ENCODE data around the gene PVRIG.

PVRIG gene

GRCh38 chr7:100204454-100204853 lies 15.3 kb upstream of the PVRIG start:
- H4K91ac ChIP-seq (ENCODE audit: low read length) = no peak overlapping the region
- H2AK5ac ChIP-seq (ENCODE audit: low read length, severe bottlenecking) = no peak overlapping the region
- no peak overlapping the region for H2BK120ac ChIP-seq (ENCODE audit: low read depth, low read length)
- H4K8ac ChIP-seq (ENCODE audit: low read length) = no peak overlapping the region
- no peak overlapping the region for H2BK12ac ChIP-seq (ENCODE audit: low read length in 2 of 2)
- 89% methylated on average over 9 of the region's 9 CpGs for WGBS
- no peak overlapping the region for H2AFZ ChIP-seq (ENCODE audit: low read depth, low read length)
- no peak overlapping the region for H3K23ac ChIP-seq (ENCODE audit: low read length in 2 of 2)
- no peak overlapping the region for H3K27ac ChIP-seq (ENCODE audit: low read length, poor library complexity, severe bottlenecking)
- no peaks in the 10 kb centered on the region for H3K36me3 ChIP-seq (ENCODE audit: control insufficient read depth in 1 of 2, insufficient read depth in 2 of 2, low read depth in 1 of 2, low read length in 2 of 2)
- peaks cover 1% of the 10 kb centered on the region for H3K4me1 ChIP-seq (ENCODE audit: control insufficient read depth, insufficient read depth, low read depth, low read length)
- peaks cover 6 to 57% of the 10 kb centered on the region in 2 experiments for H3K27me3 ChIP-seq (ENCODE audit: control insufficient read depth in 1 of 2, insufficient read depth in 1 of 2, low read length in 2 of 2)
- DNase-seq = no peak
- no peak overlapping the region for H3K14ac ChIP-seq (ENCODE audit: low read length in 2 of 2)
- no peak overlapping the region for H3K9ac ChIP-seq (ENCODE audit: low read length)
- no peak overlapping the region for H3K4ac ChIP-seq (ENCODE audit: low read depth in 1 of 2, low read length in 2 of 2)
- H3K4me2 ChIP-seq (ENCODE audit: low read length, poor library complexity, severe bottlenecking) = no peak overlapping the region
- H3K4me3 ChIP-seq (ENCODE audit: insufficient read depth in 1 of 2, low read depth in 1 of 2, low read length in 2 of 2) = no peak overlapping the region
- H3K79me1 ChIP-seq (replicated peaks; ENCODE audit: low read length, poor library complexity, severe bottlenecking) = no peaks in the 10 kb centered on the region
- H2BK5ac ChIP-seq (ENCODE audit: low read depth, low read length, poor library complexity, severe bottlenecking) = no peak overlapping the region
- H2BK15ac ChIP-seq (ENCODE audit: low read depth, poor library complexity, severe bottlenecking) = no peak overlapping the region
- no peak overlapping the region for H3K18ac ChIP-seq (ENCODE audit: low read depth in 1 of 2, low read length in 2 of 2)
- no peaks in the 10 kb centered on the region for H3K9me3 ChIP-seq (ENCODE audit: control insufficient read depth, low read length)

GRCh38 chr7:100208911-100209408 lies 10.8 kb upstream of the PVRIG start:
- Histone ChIP-seq H3K23ac (ENCODE audit: low read length in 2 of 2) (no peak overlapping the region), H2AK5ac (ENCODE audit: low read length, severe bottlenecking) (no peak overlapping the region), H3K4me2 (ENCODE audit: low read length, poor library complexity, severe bottlenecking) (no peak overlapping the region), H3K36me3 (ENCODE audit: control insufficient read depth in 1 of 2, insufficient read depth in 2 of 2, low read depth in 1 of 2, low read length in 2 of 2) (no peaks in the 10 kb centered on the region), H2BK120ac (ENCODE audit: low read depth, low read length) (no peak overlapping the region), H3K27ac (ENCODE audit: low read length, poor library complexity, severe bottlenecking) (no peak overlapping the region), H3K9ac (ENCODE audit: low read length) (no peak overlapping the region), H2BK15ac (ENCODE audit: low read depth, poor library complexity, severe bottlenecking) (no peak overlapping the region), H3K4me1 (ENCODE audit: control insufficient read depth, insufficient read depth, low read depth, low read length) (no peaks in the 10 kb centered on the region), H3K14ac (ENCODE audit: low read length in 2 of 2) (no peak overlapping the region), H3K4me3 (ENCODE audit: insufficient read depth in 1 of 2, low read depth in 1 of 2, low read length in 2 of 2) (no peak overlapping the region), H3K9me3 (ENCODE audit: control insufficient read depth, low read length) (no peaks in the 10 kb centered on the region), H3K79me1 (replicated peaks; ENCODE audit: low read length, poor library complexity, severe bottlenecking) (no peaks in the 10 kb centered on the region), H2BK5ac (ENCODE audit: low read depth, low read length, poor library complexity, severe bottlenecking) (no peak overlapping the region), H4K91ac (ENCODE audit: low read length) (no peak overlapping the region), H4K8ac (ENCODE audit: low read length) (no peak overlapping the region), H2AFZ (ENCODE audit: low read depth, low read length) (no peak overlapping the region), H3K4ac (ENCODE audit: low read depth in 1 of 2, low read length in 2 of 2) (no peak overlapping the region), H3K18ac (ENCODE audit: low read depth in 1 of 2, low read length in 2 of 2) (no peak overlapping the region), H3K27me3 (ENCODE audit: control insufficient read depth in 1 of 2, insufficient read depth in 1 of 2, low read length in 2 of 2) (peaks cover 4 to 64% of the 10 kb centered on the region in 2 experiments), H2BK12ac (ENCODE audit: low read length in 2 of 2) (no peak overlapping the region)
- 77% methylated on average over 6 of the region's 6 CpGs for WGBS
- no peak for DNase-seq

GRCh38 chr7:100209493-100209892 lies 10.3 kb upstream of the PVRIG start:
- no peak overlapping the region for H2BK12ac ChIP-seq (ENCODE audit: low read length in 2 of 2)
- no peaks in the 10 kb centered on the region for H3K79me1 ChIP-seq (replicated peaks; ENCODE audit: low read length, poor library complexity, severe bottlenecking)
- no peaks in the 10 kb centered on the region for H3K9me3 ChIP-seq (ENCODE audit: control insufficient read depth, low read length)
- H3K18ac ChIP-seq (ENCODE audit: low read depth in 1 of 2, low read length in 2 of 2) = no peak overlapping the region
- H2AFZ ChIP-seq (ENCODE audit: low read depth, low read length) = no peak overlapping the region
- WGBS = 78% methylated on average over 6 of the region's 6 CpGs
- H2BK5ac ChIP-seq (ENCODE audit: low read depth, low read length, poor library complexity, severe bottlenecking) = no peak overlapping the region
- H3K14ac ChIP-seq (ENCODE audit: low read length in 2 of 2) = no peak overlapping the region
- H3K4ac ChIP-seq (ENCODE audit: low read depth in 1 of 2, low read length in 2 of 2) = no peak overlapping the region
- no peak overlapping the region for H3K4me3 ChIP-seq (ENCODE audit: insufficient read depth in 1 of 2, low read depth in 1 of 2, low read length in 2 of 2)
- H3K27me3 ChIP-seq (ENCODE audit: control insufficient read depth in 1 of 2, insufficient read depth in 1 of 2, low read length in 2 of 2) = peaks cover 4 to 59% of the 10 kb centered on the region in 2 experiments
- no peak overlapping the region for H4K8ac ChIP-seq (ENCODE audit: low read length)
- DNase-seq = no peak
- no peak overlapping the region for H4K91ac ChIP-seq (ENCODE audit: low read length)
- no peak overlapping the region for H3K23ac ChIP-seq (ENCODE audit: low read length in 2 of 2)
- no peak overlapping the region for H2AK5ac ChIP-seq (ENCODE audit: low read length, severe bottlenecking)
- H3K4me1 ChIP-seq (ENCODE audit: control insufficient read depth, insufficient read depth, low read depth, low read length) = no peaks in the 10 kb centered on the region
- no peak overlapping the region for H3K27ac ChIP-seq (ENCODE audit: low read length, poor library complexity, severe bottlenecking)
- H2BK120ac ChIP-seq (ENCODE audit: low read depth, low read length) = no peak overlapping the region
- no peak overlapping the region for H2BK15ac ChIP-seq (ENCODE audit: low read depth, poor library complexity, severe bottlenecking)
- H3K4me2 ChIP-seq (ENCODE audit: low read length, poor library complexity, severe bottlenecking) = no peak overlapping the region
- H3K9ac ChIP-seq (ENCODE audit: low read length) = no peak overlapping the region
- H3K36me3 ChIP-seq (ENCODE audit: control insufficient read depth in 1 of 2, insufficient read depth in 2 of 2, low read depth in 1 of 2, low read length in 2 of 2) = no peaks in the 10 kb centered on the region

- Histone ChIP-seq H2BK15ac (ENCODE audit: low read depth, poor library complexity, severe bottlenecking) (no peak overlapping the region), H3K9me3 (ENCODE audit: control insufficient read depth, low read length) (no peaks in the 10 kb centered on the region), H3K4me2 (ENCODE audit: low read length, poor library complexity, severe bottlenecking) (no peak overlapping the region), H3K79me1 (replicated peaks; ENCODE audit: low read length, poor library complexity, severe bottlenecking) (no peaks in the 10 kb centered on the region), H2BK120ac (ENCODE audit: low read depth, low read length) (no peak overlapping the region), H3K4me3 (ENCODE audit: insufficient read depth in 1 of 2, low read depth in 1 of 2, low read length in 2 of 2) (no peak overlapping the region), H2AK5ac (ENCODE audit: low read length, severe bottlenecking) (no peak overlapping the region), H2BK12ac (ENCODE audit: low read length in 2 of 2) (no peak overlapping the region), H2BK5ac (ENCODE audit: low read depth, low read length, poor library complexity, severe bottlenecking) (no peak overlapping the region), H4K91ac (ENCODE audit: low read length) (no peak overlapping the region), H3K36me3 (ENCODE audit: control insufficient read depth in 1 of 2, insufficient read depth in 2 of 2, low read depth in 1 of 2, low read length in 2 of 2) (no peaks in the 10 kb centered on the region), H3K4me1 (ENCODE audit: control insufficient read depth, insufficient read depth, low read depth, low read length) (no peaks in the 10 kb centered on the region), H3K14ac (ENCODE audit: low read length in 2 of 2) (no peak overlapping the region), H3K27ac (ENCODE audit: low read length, poor library complexity, severe bottlenecking) (no peak overlapping the region), H3K18ac (ENCODE audit: low read depth in 1 of 2, low read length in 2 of 2) (no peak overlapping the region), H3K27me3 (ENCODE audit: control insufficient read depth in 1 of 2, insufficient read depth in 1 of 2, low read length in 2 of 2) (peaks cover 4 to 51% of the 10 kb centered on the region in 2 experiments), H4K8ac (ENCODE audit: low read length) (no peak overlapping the region), H3K9ac (ENCODE audit: low read length) (no peak overlapping the region), H3K23ac (ENCODE audit: low read length in 2 of 2) (no peak overlapping the region), H2AFZ (ENCODE audit: low read depth, low read length) (no peak overlapping the region), H3K4ac (ENCODE audit: low read depth in 1 of 2, low read length in 2 of 2) (no peak overlapping the region)
- DNase-seq = no peak
- WGBS = 71% methylated on average over 3 of the region's 5 CpGs
These were observed 8.9 kb upstream of the PVRIG start for GRCh38 chr7:100210805-100211204.

Measured in mesenchymal stem cell (in vitro differentiated cells and primary cell).